HEK293 (cell line): Measurements from ENCODE around the gene LACTBL1.

Source experiments
- CTCF ChIA-PET: fragments of 350-600 bp; formaldehyde crosslinking; extraction: SDS; loops from one replicate; lab custom pipeline; 2021; ENCODE audit warnings: antibody characterized with exemption; lab: Yijun Ruan, JAX
- POLR2A ChIA-PET: fragments of 300-600 bp; formaldehyde crosslinking; extraction: SDS; loops from one replicate; lab custom pipeline; 2020; ENCODE audit warnings: antibody characterized with exemption, inconsistent platforms; lab: Yijun Ruan, JAX
- H3K27ac ChIP-seq: fragments of 200-500 bp; sonication (Bioruptor generic); 2 replicates; pipeline ENCODE4 v1.5.1; 2014; ENCODE audit warnings: low read depth, low read length, control low read depth, inconsistent platforms; ENCODE audit errors: extremely low read depth
- H3K36me3 ChIP-seq, 2 experiments: fragments of 200-500 bp in 1 of 2; sonication (Bioruptor generic) in 1 of 2; 1 replicate in 1 of 2; 2 replicates in 1 of 2; pipeline ENCODE4 v1.5.1; 2014 to 2017; ENCODE audit warnings: inconsistent platforms in 2 of 2, low read length in 2 of 2; ENCODE audit not compliant: control insufficient read depth in 2 of 2, insufficient read depth in 1 of 2
- H3K4me1 ChIP-seq: fragments of 200-500 bp; sonication (Bioruptor generic); 2 replicates; pipeline ENCODE4 v1.5.1; 2014; ENCODE audit warnings: mild to moderate bottlenecking, low read length, inconsistent platforms; ENCODE audit not compliant: control insufficient read depth, insufficient read depth
- H3K4me3 ChIP-seq: 2 replicates; pipeline ENCODE4 v1.5.1; 2011; ENCODE audit warnings: low read depth, mild to moderate bottlenecking, control low read depth, low read length, moderate library complexity
- H3K9me3 ChIP-seq: fragments of 200-500 bp; sonication (Bioruptor generic); 2 replicates; pipeline ENCODE4 v1.5.1; 2014; ENCODE audit warnings: low read depth, low read length, inconsistent platforms; ENCODE audit not compliant: control insufficient read depth, insufficient read depth
- GLIS1 ChIP-seq: fragments of 450-650 bp; formaldehyde crosslinking; IDR thresholded peaks from 2 replicates; pipeline ENCODE4 v1.5.1; 2016; ENCODE audit warnings: missing biosample characterization, missing genetic modification characterization
- IKZF3 ChIP-seq: fragments of 450-650 bp; IDR thresholded peaks from 2 replicates; pipeline ENCODE4 v1.5.0; 2018; ENCODE audit warnings: missing biosample characterization, mild to moderate bottlenecking, missing genetic modification characterization, moderate library complexity
- PRDM1 ChIP-seq: fragments of 450-650 bp; formaldehyde crosslinking; IDR thresholded peaks from 2 replicates; pipeline ENCODE4; 2016; ENCODE audit warnings: missing biosample characterization, missing genetic modification characterization
- SCRT1 ChIP-seq: fragments of 450-650 bp; formaldehyde crosslinking; IDR thresholded peaks from 2 replicates; pipeline ENCODE4 v1.5.1; 2016; ENCODE audit warnings: missing biosample characterization, missing genetic modification characterization, borderline replicate concordance
- SCRT2 ChIP-seq: fragments of 450-650 bp; formaldehyde crosslinking; IDR thresholded peaks from 2 replicates; pipeline ENCODE4 v1.5.1; 2016; ENCODE audit warnings: missing biosample characterization, missing genetic modification characterization
- SP7 ChIP-seq: fragments of 450-650 bp; formaldehyde crosslinking; IDR thresholded peaks from 2 replicates; pipeline ENCODE4 v1.5.1; 2016; ENCODE audit warnings: missing biosample characterization, missing genetic modification characterization
- YY1 ChIP-seq: fragments of 450-650 bp; formaldehyde crosslinking; IDR thresholded peaks from 2 replicates; pipeline ENCODE4 v1.5.1; 2018; ENCODE audit warnings: missing biosample characterization, missing genetic modification characterization
- ZBTB17 ChIP-seq: fragments of 450-650 bp; formaldehyde crosslinking; IDR thresholded peaks from 2 replicates; pipeline ENCODE4 v1.5.1; 2016; ENCODE audit warnings: missing biosample characterization, missing genetic modification characterization
- ZIC2 ChIP-seq: fragments of 450-650 bp; formaldehyde crosslinking; IDR thresholded peaks from 2 replicates; pipeline ENCODE4 v1.5.1; 2016; ENCODE audit warnings: missing biosample characterization, missing genetic modification characterization
- ZNF10 ChIP-seq: fragments of 450-650 bp; formaldehyde crosslinking; IDR thresholded peaks from 2 replicates; pipeline ENCODE4 v1.5.1; 2017; ENCODE audit warnings: missing biosample characterization, missing genetic modification characterization
- ZNF132 ChIP-seq: fragments of 450-650 bp; formaldehyde crosslinking; IDR thresholded peaks from 2 replicates; pipeline ENCODE4 v1.5.1; 2017; ENCODE audit warnings: missing biosample characterization, missing genetic modification characterization, borderline replicate concordance
- ZNF138 ChIP-seq: fragments of 450-650 bp; formaldehyde crosslinking; IDR thresholded peaks from 2 replicates; pipeline ENCODE4 v1.5.1; 2016; ENCODE audit warnings: missing biosample characterization, missing genetic modification characterization, borderline replicate concordance
- ZNF146 ChIP-seq: fragments of 450-650 bp; formaldehyde crosslinking; IDR thresholded peaks from 2 replicates; pipeline ENCODE4 v1.5.1; 2016; ENCODE audit warnings: missing biosample characterization, missing genetic modification characterization
- ZNF184 ChIP-seq: fragments of 450-650 bp; IDR thresholded peaks from 2 replicates; pipeline ENCODE4 v1.5.1; 2018; ENCODE audit warnings: missing biosample characterization, mild to moderate bottlenecking, missing genetic modification characterization
- ZNF19 ChIP-seq: fragments of 450-650 bp; formaldehyde crosslinking; IDR thresholded peaks from 2 replicates; pipeline ENCODE4; 2016; ENCODE audit warnings: missing biosample characterization, missing genetic modification characterization, low read depth
- ZNF2 ChIP-seq: fragments of 450-650 bp; formaldehyde crosslinking; IDR thresholded peaks from 2 replicates; pipeline ENCODE4 v1.5.1; 2016; ENCODE audit warnings: missing biosample characterization, missing genetic modification characterization
- ZNF211 ChIP-seq: fragments of 450-650 bp; formaldehyde crosslinking; IDR thresholded peaks from 2 replicates; pipeline ENCODE4 v1.5.1; 2016; ENCODE audit warnings: low read depth, missing biosample characterization, missing genetic modification characterization
- ZNF221 ChIP-seq: fragments of 450-650 bp; formaldehyde crosslinking; IDR thresholded peaks from 2 replicates; pipeline ENCODE4 v1.5.1; 2017; ENCODE audit warnings: missing biosample characterization, missing genetic modification characterization, borderline replicate concordance
- ZNF335 ChIP-seq: fragments of 450-650 bp; formaldehyde crosslinking; conservative IDR thresholded peaks from 2 replicates; pipeline ENCODE4 v1.5.1; 2016; ENCODE audit warnings: missing biosample characterization, missing genetic modification characterization
- ZNF341 ChIP-seq: fragments of 450-650 bp; formaldehyde crosslinking; IDR thresholded peaks from 2 replicates; pipeline ENCODE4; 2016; ENCODE audit warnings: low read depth, missing biosample characterization, missing genetic modification characterization
- ZNF354C ChIP-seq: fragments of 450-650 bp; formaldehyde crosslinking; IDR thresholded peaks from 2 replicates; pipeline ENCODE4 v1.5.1; 2016; ENCODE audit warnings: missing biosample characterization, missing genetic modification characterization, low read depth, borderline replicate concordance
- ZNF514 ChIP-seq: fragments of 450-650 bp; formaldehyde crosslinking; IDR thresholded peaks from 2 replicates; pipeline ENCODE4 v1.5.1; 2016; ENCODE audit warnings: missing biosample characterization, missing genetic modification characterization
- ZNF530 ChIP-seq: fragments of 450-650 bp; formaldehyde crosslinking; IDR thresholded peaks from 2 replicates; pipeline ENCODE4 v1.5.1; 2016; ENCODE audit warnings: low read depth, missing biosample characterization, missing genetic modification characterization
- ZNF555 ChIP-seq: fragments of 450-650 bp; formaldehyde crosslinking; conservative IDR thresholded peaks from 2 replicates; pipeline ENCODE4 v1.5.1; 2017; ENCODE audit warnings: missing biosample characterization, mild to moderate bottlenecking, missing genetic modification characterization, inconsistent platforms
- ZNF585B ChIP-seq: fragments of 450-650 bp; formaldehyde crosslinking; IDR thresholded peaks from 2 replicates; pipeline ENCODE4 v1.5.1; 2016; ENCODE audit warnings: missing biosample characterization, missing genetic modification characterization
- ZNF600 ChIP-seq: fragments of 450-650 bp; formaldehyde crosslinking; IDR thresholded peaks from 2 replicates; pipeline ENCODE4 v1.5.1; 2016; ENCODE audit warnings: missing biosample characterization, missing genetic modification characterization
- ZNF660 ChIP-seq: fragments of 450-650 bp; IDR thresholded peaks from 2 replicates; pipeline ENCODE4 v1.5.1; 2018; ENCODE audit warnings: missing biosample characterization, mild to moderate bottlenecking, missing genetic modification characterization
- ZNF76 ChIP-seq: fragments of 450-650 bp; formaldehyde crosslinking; IDR thresholded peaks from 2 replicates; pipeline ENCODE4; 2016; ENCODE audit warnings: low read depth, missing biosample characterization, missing genetic modification characterization, borderline replicate concordance
- TF ChIP-seq, protein P1 (sequence below): fragments of 450-650 bp; formaldehyde crosslinking; IDR thresholded peaks from 2 replicates; pipeline ENCODE4 v1.5.1; 2016; ENCODE audit warnings: missing biosample characterization, missing genetic modification characterization, low read depth

The LACTBL1 gene

GRCh38 chr1:22970096-22970495 lies 2.6 kb downstream of the LACTBL1 start:
- 0 out of 2 replicates have a peak, but pooled peaks cover 3% of the 10 kb centered on the region for H3K4me1 ChIP-seq
- H3K36me3 ChIP-seq, result no peaks in the 10 kb centered on the region
- no peaks in the 10 kb centered on the region for H3K9me3 ChIP-seq
- no peak overlapping the region for H3K4me3 ChIP-seq
- CTCF ChIA-PET, result no interaction called here
- POLR2A ChIA-PET, result no interaction called here
- TF ChIP-seq ZNF146 (tag by site-specific recombination), result peak; percentile 72
- no peak for TF ChIP-seq ZNF585B
- no peak overlapping the region for H3K27ac ChIP-seq

GRCh38 chr1:22969304-22969709 lies 3.4 kb downstream of the LACTBL1 start:
- no peak overlapping the region for H3K27ac ChIP-seq
- no peaks in the 10 kb centered on the region for H3K36me3 ChIP-seq
- ChIA-PET CTCF (no interaction called here), POLR2A (no interaction called here)
- 0 out of 2 replicates have a peak, but pooled peaks cover 3% of the 10 kb centered on the region for H3K4me1 ChIP-seq
- TF ChIP-seq PRDM1 (tag by site-specific recombination) (peak; percentile 42; the same call in 1 of the 2 replicates), GLIS1 (peak; percentile 37), ZNF600 (tag by site-specific recombination) (peak; percentile 98), ZNF138 (tag by site-specific recombination) (no peak), ZIC2 (tag by site-specific recombination) (peak; percentile 90), SCRT1 (tag by site-specific recombination) (peak; percentile 87), ZNF335 (tag by site-specific recombination) (peak; percentile 58), SCRT2 (tag by site-specific recombination) (peak; percentile 94), ZBTB17 (tag by site-specific recombination) (0 out of 2 replicates have a peak, but pooled peaks have one; percentile 17), SP7 (0 out of 2 replicates have a peak, but pooled peaks have one; percentile 26), ZNF132 (tag by site-specific recombination) (no peak), ZNF660 (tag by site-specific recombination) (peak; percentile 98), ZNF184 (tag by site-specific recombination) (peak; percentile 54; the same call in 1 of the 2 replicates), ZNF530 (tag by site-specific recombination) (no peak), ZNF19 (tag by site-specific recombination) (no peak)
- H3K9me3 ChIP-seq, result no peaks in the 10 kb centered on the region
- H3K4me3 ChIP-seq, result no peak overlapping the region

DNA sequence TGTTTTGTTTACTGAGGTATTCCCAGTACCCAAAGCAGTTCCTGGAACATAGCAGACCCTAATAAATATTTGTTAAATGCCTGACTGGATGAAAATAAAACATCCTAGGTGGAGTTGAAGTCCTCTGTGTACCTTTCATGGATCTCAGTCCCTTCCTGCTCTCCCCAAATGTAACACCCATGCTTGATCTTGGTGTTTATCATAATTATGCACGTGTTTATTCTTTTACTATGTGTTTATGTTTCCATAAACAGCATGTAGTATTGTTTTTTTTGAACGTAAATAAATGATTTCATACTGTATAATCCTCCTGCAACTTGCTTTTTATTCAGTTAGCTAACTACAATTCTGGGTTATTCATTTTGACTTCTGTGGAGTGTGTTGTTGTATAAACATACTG lies 4.8 kb downstream of the LACTBL1 start:
- CTCF ChIA-PET, result interaction anchor here (1.1 kb wide), 1 partner anchor 243 kb away, joined by 4 read pairs; no protein-coding TSS in a partner anchor
- no peaks in the 10 kb centered on the region for H3K36me3 ChIP-seq
- H3K4me1 ChIP-seq, result 0 out of 2 replicates have a peak, but pooled peaks cover 3% of the 10 kb centered on the region
- POLR2A ChIA-PET, result no interaction called here
- no peak overlapping the region for H3K4me3 ChIP-seq
- no peak overlapping the region for H3K27ac ChIP-seq
- no peak for TF ChIP-seq ZNF10 (tag by site-specific recombination)
- TF ChIP-seq ZNF221, result no peak
- TF ChIP-seq ZNF19 (tag by site-specific recombination), result no peak
- no peak for TF ChIP-seq ZNF341 (tag by site-specific recombination)
- TF ChIP-seq ZNF555 (tag by site-specific recombination), result no peak
- no peak for TF ChIP-seq ZNF76 (tag by site-specific recombination)
- no peak for TF ChIP-seq ZNF354C (tag by site-specific recombination)
- no peak for TF ChIP-seq ZNF514 (tag by site-specific recombination)
- TF ChIP-seq ZNF600 (tag by site-specific recombination), result no peak
- TF ChIP-seq, protein P1, sequence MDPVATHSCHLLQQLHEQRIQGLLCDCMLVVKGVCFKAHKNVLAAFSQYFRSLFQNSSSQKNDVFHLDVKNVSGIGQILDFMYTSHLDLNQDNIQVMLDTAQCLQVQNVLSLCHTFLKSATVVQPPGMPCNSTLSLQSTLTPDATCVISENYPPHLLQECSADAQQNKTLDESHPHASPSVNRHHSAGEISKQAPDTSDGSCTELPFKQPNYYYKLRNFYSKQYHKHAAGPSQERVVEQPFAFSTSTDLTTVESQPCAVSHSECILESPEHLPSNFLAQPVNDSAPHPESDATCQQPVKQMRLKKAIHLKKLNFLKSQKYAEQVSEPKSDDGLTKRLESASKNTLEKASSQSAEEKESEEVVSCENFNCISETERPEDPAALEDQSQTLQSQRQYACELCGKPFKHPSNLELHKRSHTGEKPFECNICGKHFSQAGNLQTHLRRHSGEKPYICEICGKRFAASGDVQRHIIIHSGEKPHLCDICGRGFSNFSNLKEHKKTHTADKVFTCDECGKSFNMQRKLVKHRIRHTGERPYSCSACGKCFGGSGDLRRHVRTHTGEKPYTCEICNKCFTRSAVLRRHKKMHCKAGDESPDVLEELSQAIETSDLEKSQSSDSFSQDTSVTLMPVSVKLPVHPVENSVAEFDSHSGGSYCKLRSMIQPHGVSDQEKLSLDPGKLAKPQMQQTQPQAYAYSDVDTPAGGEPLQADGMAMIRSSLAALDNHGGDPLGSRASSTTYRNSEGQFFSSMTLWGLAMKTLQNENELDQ (tag by site-specific recombination), result no peak
- TF ChIP-seq ZNF2 (tag by site-specific recombination), result no peak
- no peak for TF ChIP-seq IKZF3 (tag by site-specific recombination)
- no peak for TF ChIP-seq ZNF211 (tag by site-specific recombination)
- TF ChIP-seq YY1, result no peak
- no peaks in the 10 kb centered on the region for H3K9me3 ChIP-seq
